Fibroblast of lung (primary cell): ENCODE results near the gene TEX12.

Experiments used
- EZH2 ChIP-seq: IDR thresholded peaks from 2 replicates; pipeline ENCODE4 v1.5.1; 2012; ENCODE audit warnings: low read length, control low read depth, mild to moderate bottlenecking; ENCODE audit errors: missing control alignments
- TF ChIP-seq, protein P1 (sequence below), 2 donors: IDR thresholded peaks in 1 of 2; conservative IDR thresholded peaks in 1 of 2; 1 replicate in 1 of 2; 2 replicates in 1 of 2; pipeline ENCODE4 v1.5.1; 2011 to 2012; ENCODE audit warnings: low read length in 2 of 2, control low read depth in 1 of 2, inconsistent platforms in 1 of 2, low read depth in 1 of 2, mild to moderate bottlenecking in 1 of 2

DNA sequence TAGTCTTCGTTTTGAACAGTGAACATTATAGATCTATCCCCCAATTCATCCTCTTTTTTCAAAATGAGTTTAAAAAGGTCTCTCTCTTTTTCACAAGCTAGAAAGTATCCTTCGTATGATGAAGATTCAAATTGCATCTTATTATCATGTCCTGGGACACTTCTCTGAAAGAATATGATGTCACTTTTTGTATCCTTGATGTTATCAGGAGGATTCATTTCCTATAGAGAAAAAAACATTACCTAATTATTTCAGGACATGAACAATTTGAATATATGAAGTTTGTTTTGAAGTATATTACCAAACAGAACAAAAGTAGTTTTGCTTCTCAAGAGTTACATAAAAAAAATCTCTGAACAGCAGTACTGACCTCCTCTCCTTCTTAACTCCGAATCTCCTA lies 23.6 kb upstream of the TEX12 start:
- TF ChIP-seq, protein P1, sequence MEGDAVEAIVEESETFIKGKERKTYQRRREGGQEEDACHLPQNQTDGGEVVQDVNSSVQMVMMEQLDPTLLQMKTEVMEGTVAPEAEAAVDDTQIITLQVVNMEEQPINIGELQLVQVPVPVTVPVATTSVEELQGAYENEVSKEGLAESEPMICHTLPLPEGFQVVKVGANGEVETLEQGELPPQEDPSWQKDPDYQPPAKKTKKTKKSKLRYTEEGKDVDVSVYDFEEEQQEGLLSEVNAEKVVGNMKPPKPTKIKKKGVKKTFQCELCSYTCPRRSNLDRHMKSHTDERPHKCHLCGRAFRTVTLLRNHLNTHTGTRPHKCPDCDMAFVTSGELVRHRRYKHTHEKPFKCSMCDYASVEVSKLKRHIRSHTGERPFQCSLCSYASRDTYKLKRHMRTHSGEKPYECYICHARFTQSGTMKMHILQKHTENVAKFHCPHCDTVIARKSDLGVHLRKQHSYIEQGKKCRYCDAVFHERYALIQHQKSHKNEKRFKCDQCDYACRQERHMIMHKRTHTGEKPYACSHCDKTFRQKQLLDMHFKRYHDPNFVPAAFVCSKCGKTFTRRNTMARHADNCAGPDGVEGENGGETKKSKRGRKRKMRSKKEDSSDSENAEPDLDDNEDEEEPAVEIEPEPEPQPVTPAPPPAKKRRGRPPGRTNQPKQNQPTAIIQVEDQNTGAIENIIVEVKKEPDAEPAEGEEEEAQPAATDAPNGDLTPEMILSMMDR (conservative IDR thresholded peaks at IDR 0.05 in 1 of 2, IDR thresholded peaks at IDR 0.05 in 1 of 2; ENCODE audit: low read depth in 1 of 2, low read length in 2 of 2): no peak
- no peak for TF ChIP-seq EZH2
